ENCODE data around the gene MYPOP.

MYPOP gene

GRCh38 chr19:45901912-45902650 lies at the start of gene MYPOP:
Gene MYPOP, minus strand, starts transcription at chr19:45902613. Its CDS starts 840 bp downstream, at chr19:45901773.
- DNase-seq, result no peak

GRCh38 chr19:45947926-45948325 lies 45.5 kb upstream of the MYPOP start:
- DNase-seq, result no peak

- DNase-seq, result no peak
Observed at GRCh38 chr19:45940515-45940805, 38.0 kb upstream of the MYPOP start.

- no peak for DNase-seq
Observed at GRCh38 chr19:45939792-45940514, 37.5 kb upstream of the MYPOP start.

- DNase-seq, result no peak
Observed at GRCh38 chr19:45938733-45939319, 36.4 kb upstream of the MYPOP start.

- no peak for DNase-seq
Observed at GRCh38 chr19:45935267-45935666, 32.9 kb upstream of the MYPOP start.

GRCh38 chr19:45934551-45935230 lies 32.3 kb upstream of the MYPOP start:
- DNase-seq, result no peak

GRCh38 chr19:45933759-45934158 lies 31.3 kb upstream of the MYPOP start:
- DNase-seq, result no peak

- DNase-seq, result no peak
Observed at GRCh38 chr19:45931055-45931454, 28.6 kb upstream of the MYPOP start.

- no peak for DNase-seq
Observed at GRCh38 chr19:45929247-45929646, 26.8 kb upstream of the MYPOP start.

GRCh38 chr19:45927565-45928261 lies 25.3 kb upstream of the MYPOP start:
- peak; percentile 96 for DNase-seq

GRCh38 chr19:45924891-45925447 lies 22.6 kb upstream of the MYPOP start:
- DNase-seq, result no peak

- DNase-seq, result no peak
Observed at GRCh38 chr19:45922281-45922680, 19.9 kb upstream of the MYPOP start.

GRCh38 chr19:45920458-45920857 lies 18.0 kb upstream of the MYPOP start:
- DNase-seq, result no peak

- no peak for DNase-seq
Observed at GRCh38 chr19:45919678-45920077, 17.3 kb upstream of the MYPOP start.

- DNase-seq, result no peak
Observed at GRCh38 chr19:45918721-45919120, 16.3 kb upstream of the MYPOP start.

- no peak for DNase-seq
Observed at GRCh38 chr19:45917421-45918091, 15.1 kb upstream of the MYPOP start.

- no peak for DNase-seq
Observed at GRCh38 chr19:45913874-45914830, 11.7 kb upstream of the MYPOP start, which contains the start of gene NANOS2. Gene NANOS2, minus strand, starts transcription at chr19:45914778. Its CDS starts 85 bp downstream, at chr19:45914693.

GRCh38 chr19:45911291-45911690 lies 8.9 kb upstream of the MYPOP start:
- DNase-seq, result no peak

GRCh38 chr19:45908956-45909355 lies 6.5 kb upstream of the MYPOP start:
- no peak for DNase-seq

- no peak for DNase-seq
Observed at GRCh38 chr19:45906221-45906620, 3.8 kb upstream of the MYPOP start.

All from NCI-H2029 (cell line).